Adrenal gland (tissue), 12 donors: ENCODE measurements around the gene FMNL3. TPM values are rescaled to one million over a fixed set of nuclear protein-coding genes. Genes with fewer than 3 reads are reported as not detected.

ENCODE experiments used
- DNase-seq, 7 donors: peaks; one replicate each; pipeline ENCODE4 v3.0.0-alpha.2; 2019 to 2020
- H3K27ac ChIP-seq, 5 donors: fragments of 200-600 bp; sonication (generic) in 4 of 5; 1 replicate in 3 of 5; 2 replicates in 2 of 5; pipeline versions ENCODE4 v1.5.1 to v1.8.0; 2016 to 2020; ENCODE audit warnings: mild to moderate bottlenecking in 1 of 5
- H3K27me3 ChIP-seq: fragments of 200-600 bp; 2 replicates; pipeline ENCODE4 v1.8.0; 2021
- H3K36me3 ChIP-seq, 2 donors: fragments of 200-600 bp; replicated peaks in 1 of 2; 1 replicate in 1 of 2; 2 replicates in 1 of 2; pipeline versions ENCODE4 v1.5.1 to v1.8.0; 2018 to 2022
- H3K4me1 ChIP-seq, 2 donors: fragments of 200-600 bp; replicated peaks in 1 of 2; 1 replicate in 1 of 2; 2 replicates in 1 of 2; pipeline versions ENCODE4 v1.5.1 to v1.8.0; 2018 to 2021
- H3K4me3 ChIP-seq, 4 donors: fragments of 200-600 bp; sonication (generic) in 3 of 4; one replicate each; pipeline ENCODE4 v1.5.1; 2016 to 2018
- H3K9me3 ChIP-seq, 3 donors: fragments of 200-600 bp; sonication (generic) in 1 of 3; replicated peaks in 1 of 3; 1 replicate in 2 of 3; 2 replicates in 1 of 3; pipeline versions ENCODE4 v1.5.1 to v1.8.0; 2016 to 2021
- POLR2A ChIP-seq, 2 donors: fragments of 450-650 bp; IDR thresholded peaks; one replicate each; pipeline ENCODE4 v1.6.1; 2017; ENCODE audit warnings: antibody characterized with exemption in 2 of 2, mild to moderate bottlenecking in 2 of 2, moderate library complexity in 1 of 2
- WGBS, 4 donors: extraction: QIAGEN DNeasy Blood & Tissue Kit in 2 of 4; methylation state at CpG; one replicate each; pipeline versions ENCODE4 v1.1.5 to v1.1.7; 2013 to 2017; 5-methylcytosine and 5-hydroxymethylcytosine counted together
- intact Hi-C, 2 donors: fragments of 100-400 bp; cut with DNase I; formaldehyde crosslinking; loops; one replicate each; pipeline versions ENCODE4 v1.14.1 to v1.15.0; 2022 to 2023
- polyA plus RNA-seq, 3 donors: library from polyadenylated mRNA; stranded (reverse); fragments of 200-250 nt in 2 of 3; fragments of 350-450 nt in 1 of 3; fragmentation: Illumina TruSeq in 1 of 3; extraction: RNeasy Lipid Tissue Mini Kit (QIAGEN cat#74804) in 1 of 3; gene quantifications; one replicate each; pipeline ENCODE4 v1.2.3, GENCODE V29; 2013 to 2014
- total RNA-seq, 9 donors: library from RNA; depleted of rRNA in 4 of 9; stranded (reverse); fragments of >200 nt in 4 of 9; fragments of 120-200 nt in 1 of 9; fragmentation: NEBNext Ultra II Directional in 1 of 9; extraction: Animal tissue kit (Norgen Biotek cat#: 25700) in 1 of 9; gene quantifications; one replicate each; pipeline versions ENCODE4 v1.1.0 to v1.2.4, GENCODE V29; 2013 to 2023
- TF ChIP-seq, protein P1 (sequence below), 6 experiments: fragments of 450-650 bp in 4 of 6; fragments of 200-600 bp in 2 of 6; sonication (generic) in 1 of 6; IDR thresholded peaks; 1 replicate in 5 of 6; 2 replicates in 1 of 6; pipeline versions ENCODE4 v1.5.1 to v1.8.0; 2016 to 2021; ENCODE audit warnings: antibody characterized with exemption in 6 of 6, mild to moderate bottlenecking in 2 of 6, moderate library complexity in 1 of 6
- donor health status: healthy with polysubstance abuse.
- donor health status: Bipolar disorder and iron deficiency.
- donor health status: DM: yes; HTN: yes; CAD: no.
- donor health status: DM: no; HTN: no; CAD: no.
- donor health status: DM: no; HTN: no; CAD: no.
- donor health status: DM: yes; HTN: yes; CAD: no.

The FMNL3 gene
- total and polyA plus RNA-seq, 12 donors = 4.7 to 24.1 (median 15.0) TPM

DNA sequence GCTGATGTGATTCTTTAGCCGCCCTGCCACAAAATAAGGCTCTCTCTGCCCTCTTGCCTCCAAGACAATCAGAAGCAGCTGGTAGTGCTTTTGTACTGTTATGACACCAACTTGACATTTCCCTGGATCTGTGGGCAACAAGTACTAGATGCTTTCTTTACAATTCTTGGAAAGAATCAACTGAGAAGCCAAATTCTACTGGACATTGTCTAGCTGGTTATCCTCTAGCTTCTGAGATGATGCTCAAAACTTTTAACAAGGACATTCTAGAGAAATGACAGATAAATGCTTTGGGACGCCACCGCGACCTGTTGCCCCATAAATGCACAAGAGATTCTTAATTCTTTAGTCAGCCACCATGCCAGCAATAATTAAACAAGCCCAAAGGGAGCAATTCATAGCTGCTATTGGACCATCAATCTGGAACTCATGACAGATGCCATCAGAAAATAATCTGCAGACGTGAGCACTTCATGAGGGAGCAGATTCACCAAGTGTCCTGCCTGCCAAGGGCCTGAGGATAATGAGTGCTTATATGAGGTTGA, 22.8 kb downstream of the FMNL3 start:
- Histone ChIP-seq H3K27ac (no peak overlapping the region), H3K27me3 (no peaks in the 10 kb centered on the region), H3K9me3 (no peaks in the 10 kb centered on the region), H3K36me3 (no peaks in the 10 kb centered on the region), H3K4me1 (no peaks in the 10 kb centered on the region), H3K4me3 (no peak overlapping the region)
- TF ChIP-seq, protein P1, sequence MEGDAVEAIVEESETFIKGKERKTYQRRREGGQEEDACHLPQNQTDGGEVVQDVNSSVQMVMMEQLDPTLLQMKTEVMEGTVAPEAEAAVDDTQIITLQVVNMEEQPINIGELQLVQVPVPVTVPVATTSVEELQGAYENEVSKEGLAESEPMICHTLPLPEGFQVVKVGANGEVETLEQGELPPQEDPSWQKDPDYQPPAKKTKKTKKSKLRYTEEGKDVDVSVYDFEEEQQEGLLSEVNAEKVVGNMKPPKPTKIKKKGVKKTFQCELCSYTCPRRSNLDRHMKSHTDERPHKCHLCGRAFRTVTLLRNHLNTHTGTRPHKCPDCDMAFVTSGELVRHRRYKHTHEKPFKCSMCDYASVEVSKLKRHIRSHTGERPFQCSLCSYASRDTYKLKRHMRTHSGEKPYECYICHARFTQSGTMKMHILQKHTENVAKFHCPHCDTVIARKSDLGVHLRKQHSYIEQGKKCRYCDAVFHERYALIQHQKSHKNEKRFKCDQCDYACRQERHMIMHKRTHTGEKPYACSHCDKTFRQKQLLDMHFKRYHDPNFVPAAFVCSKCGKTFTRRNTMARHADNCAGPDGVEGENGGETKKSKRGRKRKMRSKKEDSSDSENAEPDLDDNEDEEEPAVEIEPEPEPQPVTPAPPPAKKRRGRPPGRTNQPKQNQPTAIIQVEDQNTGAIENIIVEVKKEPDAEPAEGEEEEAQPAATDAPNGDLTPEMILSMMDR (IDR thresholded peaks at IDR 0.05) = no peak
- TF ChIP-seq POLR2A (IDR thresholded peaks at IDR 0.05) = no peak
- intact Hi-C loops = no loop called here
- WGBS, 4 donors = 86 to 92% (median 90%) methylated on average over 4 to 5 of the region's 5 CpGs
- no peak for DNase-seq

DNA sequence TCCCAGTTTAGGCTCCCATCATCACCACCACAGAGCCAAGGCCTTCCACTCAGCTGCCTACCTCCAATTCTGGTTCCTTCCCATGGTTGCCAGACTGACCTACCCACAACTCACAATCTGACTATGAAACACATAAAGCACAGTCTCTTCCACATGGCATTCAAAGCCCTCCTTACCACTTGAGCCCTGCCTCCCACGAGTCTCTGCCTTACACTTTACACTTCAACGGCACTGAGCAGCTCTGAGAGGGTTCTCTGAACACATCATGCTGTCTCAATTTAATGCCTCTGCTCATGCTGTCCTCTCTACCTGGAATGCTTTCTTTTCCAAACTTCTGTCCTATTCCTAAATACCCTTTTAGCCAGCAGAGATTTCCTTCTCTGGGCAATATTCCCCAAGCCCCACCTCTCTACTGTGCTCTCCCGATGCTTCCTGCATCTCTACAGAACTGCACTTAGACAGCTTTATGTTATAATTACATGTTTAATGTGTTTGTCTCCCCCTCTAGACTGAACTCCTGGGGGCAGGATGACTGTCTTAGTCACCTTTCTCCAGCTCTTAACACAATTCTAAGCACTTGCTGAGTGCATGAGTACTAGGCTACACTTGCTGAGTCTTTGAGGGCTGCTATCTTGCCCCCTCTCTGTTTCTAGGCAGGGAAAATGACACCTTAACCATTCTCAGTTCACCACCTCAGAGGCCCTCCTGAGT, 23.5 kb downstream of the FMNL3 start:
- no peak overlapping the region for H3K27ac ChIP-seq
- no peaks in the 10 kb centered on the region for H3K27me3 ChIP-seq
- TF ChIP-seq, protein P1 (IDR thresholded peaks at IDR 0.05) = no peak
- TF ChIP-seq POLR2A (IDR thresholded peaks at IDR 0.05) = no peak
- H3K9me3 ChIP-seq = no peaks in the 10 kb centered on the region
- no peak for DNase-seq
- intact Hi-C loops = no loop called here
- H3K4me3 ChIP-seq = no peak overlapping the region
- H3K36me3 ChIP-seq = no peaks in the 10 kb centered on the region
- no peaks in the 10 kb centered on the region for H3K4me1 ChIP-seq
- WGBS, 4 donors = 64 to 78% (median 72%) methylated on average over 3 of the region's 3 CpGs

DNA sequence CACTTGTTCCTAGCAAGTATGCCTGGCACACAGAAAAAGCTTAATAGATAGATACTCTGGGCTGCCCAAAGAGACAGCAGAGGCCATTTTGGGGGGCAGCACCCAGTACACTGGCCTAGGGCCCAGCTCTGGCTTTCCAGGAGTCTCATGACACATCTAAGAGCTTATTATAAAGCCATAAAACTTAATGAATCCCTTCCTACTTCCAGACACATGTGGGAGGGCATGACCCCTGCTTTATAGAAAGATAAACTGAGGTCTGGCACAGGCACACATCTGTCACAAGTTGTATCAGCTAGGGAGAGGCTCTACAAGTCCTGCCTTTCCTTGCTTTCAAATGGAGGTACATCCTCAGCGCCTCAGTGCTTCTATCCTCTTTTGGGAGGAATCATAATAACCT, 27.1 kb downstream of the FMNL3 start:
- no peak for DNase-seq
- peaks cover 0 to 3% of the 10 kb centered on the region in 2 donors for H3K4me1 ChIP-seq
- no peaks in the 10 kb centered on the region for H3K27me3 ChIP-seq
- WGBS, 4 donors = 89 to 100% (median 95%) methylated on average over 1 of the region's 1 CpG
- H3K27ac ChIP-seq = no peak overlapping the region
- H3K4me3 ChIP-seq = no peak overlapping the region
- TF ChIP-seq POLR2A (IDR thresholded peaks at IDR 0.05) = no peak
- TF ChIP-seq, protein P1 (IDR thresholded peaks at IDR 0.05) = no peak
- intact Hi-C loops = no loop called here
- no peaks in the 10 kb centered on the region for H3K36me3 ChIP-seq
- H3K9me3 ChIP-seq = no peaks in the 10 kb centered on the region

DNA sequence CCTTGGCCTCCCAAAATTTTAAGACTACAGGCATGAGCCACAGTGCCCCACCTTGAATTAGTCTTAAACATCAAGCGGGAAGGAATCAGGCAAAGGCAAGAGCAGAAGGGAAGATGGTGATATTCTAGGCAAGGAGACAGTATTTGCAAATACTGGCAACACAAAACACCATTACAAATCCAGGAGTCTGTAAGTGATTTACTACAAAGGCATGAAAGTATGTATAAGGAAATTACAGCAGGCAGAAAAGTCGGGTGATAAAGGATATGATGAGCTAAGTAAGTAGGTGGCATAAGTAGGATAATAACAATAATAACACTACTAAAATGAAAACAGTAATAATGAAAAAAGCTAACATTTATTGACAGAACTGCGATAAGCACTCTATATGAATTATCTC, 28.5 kb downstream of the FMNL3 start:
- WGBS, 4 donors = 81 to 91% (median 84%) methylated on average over 3 of the region's 3 CpGs
- TF ChIP-seq POLR2A (IDR thresholded peaks at IDR 0.05) = no peak
- TF ChIP-seq, protein P1 (IDR thresholded peaks at IDR 0.05) = no peak
- Histone ChIP-seq H3K27ac (no peak overlapping the region), H3K36me3 (no peaks in the 10 kb centered on the region), H3K4me1 (peaks cover 11 to 15% of the 10 kb centered on the region in 2 donors), H3K27me3 (no peaks in the 10 kb centered on the region), H3K4me3 (no peak overlapping the region), H3K9me3 (no peaks in the 10 kb centered on the region)
- intact Hi-C loops = no loop called here
- no peak for DNase-seq
